Measurements from ENCODE around the gene RAD17.
"Not testable (repeated sequence)": the region's sequence is repeated elsewhere in the genome, so short reads cannot be mapped to it uniquely, and the experiment has no call there.

RAD17 gene

DNA sequence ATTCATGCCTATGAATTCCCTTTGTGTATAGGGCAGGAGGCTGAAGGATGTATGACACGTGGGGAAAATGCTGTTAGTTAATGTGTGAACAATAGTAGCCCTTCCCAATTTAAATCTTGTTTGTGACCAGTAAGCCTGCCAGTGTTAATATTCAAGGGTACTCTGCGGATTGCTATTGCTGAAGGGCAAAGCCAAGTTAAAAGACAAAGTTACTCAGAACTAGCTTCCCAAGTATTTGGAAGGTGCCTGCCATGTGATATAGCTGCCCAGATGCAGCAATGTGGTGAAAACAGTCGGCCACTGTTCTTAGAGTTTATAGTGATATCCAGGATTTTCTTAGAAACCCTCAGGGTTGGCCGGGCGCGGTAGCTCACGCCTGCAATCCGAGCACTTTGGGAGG, 79.9 kb downstream of the RAD17 start:
- CTCF ChIA-PET: no interaction called here
- DNase-seq (ENCODE audit: low spot score): no peak
- POLR2A ChIA-PET (ENCODE audit: low non-redundant PET): no interaction called here
- H3K27ac ChIP-seq: no peak overlapping the region
- TF ChIP-seq, protein P1, sequence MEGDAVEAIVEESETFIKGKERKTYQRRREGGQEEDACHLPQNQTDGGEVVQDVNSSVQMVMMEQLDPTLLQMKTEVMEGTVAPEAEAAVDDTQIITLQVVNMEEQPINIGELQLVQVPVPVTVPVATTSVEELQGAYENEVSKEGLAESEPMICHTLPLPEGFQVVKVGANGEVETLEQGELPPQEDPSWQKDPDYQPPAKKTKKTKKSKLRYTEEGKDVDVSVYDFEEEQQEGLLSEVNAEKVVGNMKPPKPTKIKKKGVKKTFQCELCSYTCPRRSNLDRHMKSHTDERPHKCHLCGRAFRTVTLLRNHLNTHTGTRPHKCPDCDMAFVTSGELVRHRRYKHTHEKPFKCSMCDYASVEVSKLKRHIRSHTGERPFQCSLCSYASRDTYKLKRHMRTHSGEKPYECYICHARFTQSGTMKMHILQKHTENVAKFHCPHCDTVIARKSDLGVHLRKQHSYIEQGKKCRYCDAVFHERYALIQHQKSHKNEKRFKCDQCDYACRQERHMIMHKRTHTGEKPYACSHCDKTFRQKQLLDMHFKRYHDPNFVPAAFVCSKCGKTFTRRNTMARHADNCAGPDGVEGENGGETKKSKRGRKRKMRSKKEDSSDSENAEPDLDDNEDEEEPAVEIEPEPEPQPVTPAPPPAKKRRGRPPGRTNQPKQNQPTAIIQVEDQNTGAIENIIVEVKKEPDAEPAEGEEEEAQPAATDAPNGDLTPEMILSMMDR (conservative IDR thresholded peaks at IDR 0.05; ENCODE audit: low read depth): no peak

DNA sequence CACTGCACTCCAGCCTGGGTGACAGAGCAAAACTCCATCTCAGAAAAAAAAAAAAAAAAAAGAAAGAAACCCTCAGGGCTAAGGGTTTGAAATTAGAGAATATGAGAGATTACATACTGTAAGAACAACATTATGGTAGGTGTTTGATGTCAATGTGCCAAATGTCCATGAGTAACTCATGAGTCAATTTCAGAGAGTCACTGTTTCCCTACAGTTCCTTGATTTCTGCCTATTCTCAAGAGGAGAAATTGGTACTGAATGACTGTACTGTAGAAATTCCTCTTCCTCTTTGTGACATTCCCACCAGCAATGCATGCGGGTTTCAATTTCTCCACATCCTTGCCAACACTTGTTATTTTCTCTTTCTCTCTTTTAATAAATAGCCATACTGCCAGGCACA, 80.5 kb downstream of the RAD17 start:
- CTCF ChIA-PET: no interaction called here
- peak overlapping the region; percentile 35; the same call in 1 of the 2 replicates for H3K27ac ChIP-seq
- peak; percentile 89 for DNase-seq (ENCODE audit: low spot score)

DNA sequence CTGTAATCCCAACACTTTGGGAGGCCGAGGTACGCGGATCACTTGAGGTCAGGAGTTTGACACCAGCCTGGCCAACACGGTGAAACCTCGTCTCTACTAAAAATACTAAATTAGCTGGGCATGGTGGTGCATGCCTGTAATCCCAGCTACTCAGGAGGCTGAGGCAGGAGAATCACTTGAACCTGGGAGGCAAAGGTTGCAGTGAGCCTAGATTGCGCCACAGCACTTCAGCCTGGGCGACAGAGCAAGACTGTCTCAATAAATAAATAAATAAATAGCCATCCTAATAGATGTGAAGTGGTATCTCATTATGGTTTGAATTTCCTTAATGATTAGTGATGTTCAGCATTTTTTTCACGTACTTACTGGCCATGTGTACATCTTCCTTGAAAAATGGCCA, 80.9 kb downstream of the RAD17 start:
- peak overlapping the region; percentile 35; the same call in 1 of the 2 replicates for H3K27ac ChIP-seq
- CTCF ChIA-PET; POLR2A ChIA-PET (ENCODE audit: low non-redundant PET); DNase-seq (ENCODE audit: low spot score): not testable (repeated sequence)

More for the DNA sequence above, 80.5 kb downstream of the RAD17 start:
- POLR2A ChIA-PET (ENCODE audit: low non-redundant PET): no interaction called here
- TF ChIP-seq, protein P1 (conservative IDR thresholded peaks at IDR 0.05; ENCODE audit: low read depth): no peak

DNA sequence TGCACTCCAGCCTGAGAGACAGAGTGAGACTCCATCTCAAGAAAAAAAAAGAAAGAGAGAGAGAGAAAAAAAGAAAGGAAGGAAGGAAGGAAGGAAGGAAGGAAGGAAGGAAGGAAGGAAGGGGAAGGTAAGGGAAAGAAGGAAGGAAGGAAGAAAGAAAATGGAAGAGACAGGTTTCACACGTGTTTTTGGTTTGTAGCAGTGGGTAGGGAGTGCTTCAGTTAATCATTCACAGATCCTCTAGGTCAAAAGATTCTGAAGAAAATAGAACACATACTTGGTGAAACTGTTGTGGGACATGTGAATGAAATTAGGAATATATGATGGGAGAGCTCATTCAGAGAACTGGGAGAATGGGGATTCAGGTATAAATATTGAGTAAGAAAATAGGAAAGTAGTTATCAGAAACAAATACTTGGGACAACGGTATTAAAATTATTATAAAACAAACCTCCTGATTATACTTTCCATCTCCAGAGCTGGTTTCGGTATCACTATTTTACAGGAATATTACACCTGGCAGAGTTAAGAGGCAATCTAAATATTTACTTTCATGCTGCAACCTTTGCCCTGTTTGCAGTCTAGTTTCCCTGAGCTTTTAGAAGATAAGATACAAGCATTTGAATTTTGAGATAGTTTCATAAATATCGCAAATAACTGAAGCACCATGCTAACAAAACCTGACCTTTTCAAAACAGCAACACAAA, 82.5 kb downstream of the RAD17 start:
- CTCF ChIA-PET: no interaction called here
- POLR2A ChIA-PET (ENCODE audit: low non-redundant PET): no interaction called here
- DNase-seq (ENCODE audit: low spot score): no peak

DNA sequence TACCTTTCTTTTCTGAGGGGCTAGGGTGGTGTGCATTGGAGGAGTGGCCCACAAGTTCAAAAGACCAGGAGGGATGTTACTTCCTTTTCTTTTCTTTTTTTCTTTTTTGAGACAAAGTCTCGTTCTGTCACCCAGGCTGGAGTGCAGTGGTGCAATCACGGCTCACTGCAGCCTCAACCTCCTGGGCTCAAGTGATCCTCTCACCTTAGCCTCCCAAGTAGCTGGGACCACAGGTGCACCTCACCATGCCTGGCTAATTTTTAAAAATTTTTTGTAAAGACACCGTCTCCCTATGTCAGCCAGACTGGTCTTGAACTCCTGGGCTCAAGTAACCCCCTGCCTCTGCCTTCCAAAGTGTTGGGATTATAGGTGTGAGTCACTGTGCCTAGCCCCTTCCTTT, 83.9 kb downstream of the RAD17 start:
- H3K27ac ChIP-seq; POLR2A ChIA-PET (ENCODE audit: low non-redundant PET); DNase-seq (ENCODE audit: low spot score): not testable (repeated sequence)
- CTCF ChIA-PET: interaction anchor here (0.6 kb wide), 2 partner anchors 7 to 70 kb away, joined by 3 read pairs; no protein-coding TSS in a partner anchor

More for the DNA sequence above, 82.5 kb downstream of the RAD17 start:
- TF ChIP-seq, protein P1 (conservative IDR thresholded peaks at IDR 0.05; ENCODE audit: low read depth): no peak
- H3K27ac ChIP-seq: no peak overlapping the region

DNA sequence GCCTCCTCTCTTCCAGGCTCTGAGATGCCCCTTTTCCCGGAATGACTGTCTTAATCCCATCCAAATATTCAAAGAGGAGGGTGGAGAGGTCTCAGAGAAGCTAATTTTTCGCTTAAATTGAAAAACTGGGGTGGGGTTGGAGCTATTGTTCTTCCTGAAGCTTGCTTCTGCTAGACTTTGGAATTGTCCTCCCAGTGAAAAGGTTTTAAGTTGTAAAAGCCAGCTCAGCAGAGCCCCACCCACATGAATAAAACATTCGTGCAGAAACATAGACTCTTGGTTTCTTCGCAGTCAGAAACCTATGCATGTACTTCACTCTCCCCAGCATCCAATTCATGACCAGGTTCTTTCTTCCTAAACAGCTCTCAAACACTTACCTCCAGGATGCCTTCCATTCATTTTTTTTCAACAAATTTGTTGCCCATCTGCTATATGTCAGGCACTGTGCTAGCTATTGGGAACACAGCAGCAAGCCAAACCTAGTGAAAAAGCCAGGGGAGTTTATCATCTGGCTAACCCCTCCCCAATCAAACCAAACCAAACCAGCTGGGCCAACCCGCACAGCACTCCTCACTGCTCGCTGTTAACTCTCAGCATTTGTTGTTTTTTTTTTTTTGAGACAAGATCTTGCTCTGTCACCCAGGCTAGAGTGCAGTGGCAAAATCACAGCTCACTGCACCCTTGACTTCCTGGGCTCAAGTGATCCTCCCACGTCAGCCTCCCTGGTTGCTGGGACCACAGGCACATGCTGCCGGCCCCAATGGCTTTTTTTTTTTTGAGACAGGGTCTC, 85.0 kb downstream of the RAD17 start:
- no peak overlapping the region for H3K27ac ChIP-seq
- ChIA-PET CTCF (no interaction called here), POLR2A (ENCODE audit: low non-redundant PET) (interaction anchor here (0.6 kb wide), 1 partner anchor 11 kb away, joined by 6 read pairs; no protein-coding TSS in a partner anchor)
- TF ChIP-seq, protein P1 (conservative IDR thresholded peaks at IDR 0.05; ENCODE audit: low read depth): no peak
- DNase-seq (ENCODE audit: low spot score): no peak

DNA sequence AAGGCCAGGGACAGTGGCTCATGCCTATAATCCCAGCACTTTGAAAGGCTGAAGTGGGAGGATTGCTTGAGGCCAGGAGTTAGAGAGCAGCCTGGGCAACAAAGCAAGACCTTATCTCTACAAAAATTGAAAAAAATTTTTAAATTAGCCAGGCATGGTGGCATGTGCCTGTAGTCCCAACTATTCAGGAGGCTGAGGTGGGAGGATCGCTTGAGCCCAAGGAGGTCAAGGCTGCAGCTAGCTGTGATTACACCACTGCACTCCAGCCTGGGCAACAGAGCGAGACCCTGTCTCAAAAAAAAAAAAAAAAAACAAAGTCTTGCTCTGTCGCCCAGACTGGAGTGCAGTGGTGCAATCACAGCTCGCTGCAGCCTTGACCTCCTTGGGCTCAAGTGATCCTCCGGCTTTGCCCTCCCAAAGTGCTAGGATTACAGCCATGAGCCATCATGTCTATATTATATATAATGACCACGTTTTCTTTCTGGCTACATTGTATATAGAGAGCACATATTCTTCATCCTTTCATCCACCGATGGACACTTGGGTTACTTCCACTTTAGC, 85.9 kb downstream of the RAD17 start:
- DNase-seq (ENCODE audit: low spot score); CTCF ChIA-PET; H3K27ac ChIP-seq: not testable (repeated sequence)
- POLR2A ChIA-PET (ENCODE audit: low non-redundant PET): interaction anchor here (0.6 kb wide), 2 partner anchors 9 to 10 kb away, joined by 3 to 6 read pairs; no protein-coding TSS in a partner anchor

DNA sequence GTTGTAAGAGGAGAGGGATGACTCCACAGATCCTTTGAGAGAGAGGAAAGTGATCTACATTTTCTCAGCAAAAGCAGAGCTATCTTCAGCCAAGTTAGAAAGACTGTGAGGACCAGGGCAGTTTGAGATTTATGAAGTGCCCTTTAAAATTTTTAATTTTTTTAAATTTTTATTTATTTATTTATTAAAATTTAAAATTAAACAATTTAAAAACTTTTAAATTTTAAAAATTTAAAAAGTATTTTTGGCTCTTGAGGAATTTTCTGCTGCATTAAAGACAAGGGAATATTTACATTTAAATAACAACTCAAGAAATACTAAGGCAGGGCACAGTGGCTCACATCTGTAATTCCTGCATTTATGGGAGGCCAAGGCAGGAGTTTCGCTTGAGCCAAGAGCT, 92.6 kb downstream of the RAD17 start:
- no peak for DNase-seq (ENCODE audit: low spot score)
- TF ChIP-seq, protein P1 (conservative IDR thresholded peaks at IDR 0.05; ENCODE audit: low read depth): no peak
- no peak overlapping the region for H3K27ac ChIP-seq
- ChIA-PET CTCF (no interaction called here), POLR2A (ENCODE audit: low non-redundant PET) (no interaction called here)
